Hematopoietic multipotent progenitor cell treated with erythropoietin and hydrocortisone succinate and interleukin-3 and kit ligand, for 15 days (in vitro differentiated cells): ENCODE results near the gene FGD4.

Experiments
- DNase-seq: peaks from one replicate; pipeline ENCODE4 v3.0.0-alpha.2; 2015; ENCODE audit warnings: low spot score

FGD4 gene

DNA sequence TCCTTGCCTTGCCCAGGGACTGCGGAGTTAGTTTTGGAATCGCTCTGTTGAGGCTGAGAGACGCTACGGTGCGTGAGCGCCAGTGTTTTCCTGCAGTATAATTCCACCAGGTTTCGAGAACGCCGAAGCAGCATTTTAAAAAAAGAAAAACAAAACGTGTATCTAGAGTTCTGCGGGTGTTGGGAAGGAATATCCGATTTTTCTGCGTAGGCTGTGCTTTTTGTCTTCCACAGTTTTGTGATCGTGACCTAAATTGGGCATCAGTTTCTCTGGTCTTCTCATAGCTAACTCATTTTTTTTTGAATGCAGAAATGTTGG lies 280.5 kb downstream of the FGD4 start:
- DNase-seq = no peak

- DNase-seq = no peak
Measured at GRCh38 chr12:32680787-32681186, 281.4 kb downstream of the FGD4 start.

DNA sequence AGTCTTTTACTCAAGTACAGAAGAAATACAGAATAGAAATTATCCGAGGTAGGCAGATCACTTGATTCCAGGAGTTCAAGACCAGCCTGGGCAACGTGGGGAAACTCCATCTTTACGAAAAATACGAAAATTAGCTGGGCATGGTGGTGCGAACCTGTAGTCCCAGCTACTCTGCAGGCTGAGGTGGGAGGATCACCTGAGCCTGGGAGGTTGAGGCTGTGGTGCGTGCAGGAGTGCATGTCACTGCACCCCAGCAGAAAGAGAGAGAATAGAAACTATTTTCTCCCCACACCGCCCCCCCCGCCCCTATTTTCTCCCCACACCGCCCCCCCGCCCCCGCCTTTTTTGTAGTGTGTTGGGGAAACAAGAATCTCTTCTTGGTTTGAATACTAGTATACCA lies 281.9 kb downstream of the FGD4 start:
- DNase-seq = no peak

GRCh38 chr12:32686340-32686739 lies 287.0 kb downstream of the FGD4 start:
- DNase-seq = no peak

DNA sequence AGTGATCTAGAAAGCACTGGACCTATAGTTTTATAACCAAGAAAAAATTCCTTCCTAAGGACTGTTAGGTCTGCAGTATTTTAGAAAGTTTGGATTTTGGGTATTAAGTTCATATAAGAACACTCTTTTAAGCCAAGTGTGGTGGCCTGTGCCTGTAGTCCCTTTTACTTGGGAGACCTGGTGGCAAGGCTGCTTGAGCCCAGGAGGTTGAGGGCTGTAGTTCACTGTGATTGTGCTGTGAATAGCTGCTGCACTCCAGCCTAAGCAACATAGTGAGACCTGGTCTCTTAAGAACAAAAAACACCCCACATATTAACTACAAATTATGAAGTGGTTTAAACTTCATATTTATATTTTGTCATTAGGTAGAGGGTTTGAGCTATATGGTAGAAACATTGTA lies 289.4 kb downstream of the FGD4 start:
- no peak for DNase-seq

- no peak for DNase-seq
Measured at GRCh38 chr12:32690927-32691326, 291.6 kb downstream of the FGD4 start.

DNA sequence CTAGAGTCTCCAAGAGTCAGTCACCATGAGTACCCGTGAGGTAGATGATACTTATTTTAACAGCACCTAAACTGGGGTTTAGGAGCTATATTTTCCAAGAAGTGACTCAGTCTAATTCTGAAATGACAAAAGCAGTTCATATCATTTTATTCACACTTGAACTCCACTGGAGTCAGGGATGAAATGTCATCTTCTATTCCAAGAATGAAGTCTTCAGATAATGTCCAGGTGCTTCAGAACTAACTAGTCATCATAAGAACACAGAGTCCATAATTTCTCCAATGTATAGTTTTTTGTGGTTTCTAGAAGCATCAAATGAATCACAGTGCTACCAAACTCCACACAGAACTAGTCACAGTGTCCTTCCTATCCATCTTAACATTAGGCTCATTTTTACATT lies 293.0 kb downstream of the FGD4 start:
- DNase-seq = no peak

- no peak for DNase-seq
Measured at GRCh38 chr12:32693036-32693435, 293.7 kb downstream of the FGD4 start.
